ENCODE results near the gene TBC1D10A.
A peak's percentile ranks its signal among the peaks of the same experiment; 100 is the strongest.

TBC1D10A gene

GRCh38 chr22:30299322-30299721, 27.4 kb downstream of the TBC1D10A start:
- DNase-seq (ENCODE audit: low read depth), result no peak

- DNase-seq (ENCODE audit: low read depth), result no peak
Observed at GRCh38 chr22:30297991-30298701, 28.6 kb downstream of the TBC1D10A start.

- no peak for DNase-seq (ENCODE audit: low read depth)
Observed at GRCh38 chr22:30297276-30297990, 29.3 kb downstream of the TBC1D10A start.

- DNase-seq (ENCODE audit: low read depth), result no peak
Observed at GRCh38 chr22:30296833-30297232, 29.9 kb downstream of the TBC1D10A start.

- DNase-seq (ENCODE audit: low read depth), result no peak
Observed at GRCh38 chr22:30296324-30296723, 30.4 kb downstream of the TBC1D10A start.

- DNase-seq (ENCODE audit: low read depth), result no peak
Observed at GRCh38 chr22:30295576-30295975, 31.2 kb downstream of the TBC1D10A start.

- DNase-seq (ENCODE audit: low read depth), result no peak
Observed at GRCh38 chr22:30294830-30295229, 31.9 kb downstream of the TBC1D10A start.

GRCh38 chr22:30294066-30294465, 32.7 kb downstream of the TBC1D10A start:
- DNase-seq (ENCODE audit: low read depth), result no peak

GRCh38 chr22:30293026-30293425, 33.7 kb downstream of the TBC1D10A start:
- DNase-seq (ENCODE audit: low read depth), result no peak

- DNase-seq (ENCODE audit: low read depth), result no peak
Observed at GRCh38 chr22:30292069-30292970, 34.4 kb downstream of the TBC1D10A start.

- no peak for DNase-seq (ENCODE audit: low read depth)
Observed at GRCh38 chr22:30291058-30291892, 35.5 kb downstream of the TBC1D10A start.

GRCh38 chr22:30290342-30291057, 36.2 kb downstream of the TBC1D10A start:
- DNase-seq (ENCODE audit: low read depth), result no peak

- no peak for DNase-seq (ENCODE audit: low read depth)
Observed at GRCh38 chr22:30289980-30290313, 36.8 kb downstream of the TBC1D10A start.

GRCh38 chr22:30289141-30289979, 37.4 kb downstream of the TBC1D10A start, which contains the start of gene CASTOR1:
Gene CASTOR1, minus strand, starts transcription at chr22:30289505. Its CDS starts 8 bp downstream, at chr22:30289497.
- peak; percentile 87 for DNase-seq (ENCODE audit: low read depth)

GRCh38 chr22:30288419-30289140, 38.2 kb downstream of the TBC1D10A start:
- no peak for DNase-seq (ENCODE audit: low read depth)

- peak; percentile 51 for DNase-seq (ENCODE audit: low read depth)
Observed at GRCh38 chr22:30287648-30288418, 38.9 kb downstream of the TBC1D10A start.

- no peak for DNase-seq (ENCODE audit: low read depth)
Observed at GRCh38 chr22:30286813-30287647, 39.7 kb downstream of the TBC1D10A start.

GRCh38 chr22:30286331-30286730, 40.4 kb downstream of the TBC1D10A start:
- no peak for DNase-seq (ENCODE audit: low read depth)
